ENCODE results near the gene LRRTM1. TPM values are rescaled to one million over a fixed set of nuclear protein-coding genes. Genes with fewer than 3 reads are reported as not detected.

Gene LRRTM1
- total RNA-seq (under 1 TPM in 1 of 5 donors, not detected in 4; 0.37 TPM), polyA plus RNA-seq (under 1 TPM in 1 of 3 donors, not detected in 2; 0.33 TPM)
- long read RNA-seq, donor 1, partial matches to known transcripts = 0 of 2 reads
- long read RNA-seq, donor 1, other reads (novel, unspliced or antisense) = 0 of 2 reads
- long read RNA-seq, donor 2, partial matches to known transcripts = 0 of 3 reads
- long read RNA-seq, donor 2, other reads (novel, unspliced or antisense) = 0 of 3 reads
- long read RNA-seq, donor 3, partial matches to known transcripts = 0 of 1 reads
- long read RNA-seq, donor 3, other reads (novel, unspliced or antisense) = 0 of 1 reads
- long read RNA-seq, donor 4 = 0 reads
- long read RNA-seq, donor 5, partial matches to known transcripts = 0 of 3 reads
- long read RNA-seq, donor 5, other reads (novel, unspliced or antisense) = 0 of 3 reads
- long read RNA-seq, donor 6 = 0 reads
- long read RNA-seq, donor 7, partial matches to known transcripts = 0 of 3 reads
- long read RNA-seq, donor 7, other reads (novel, unspliced or antisense) = 0 of 3 reads
- long read RNA-seq, donor 8, partial matches to known transcripts = 0 of 1 reads
- long read RNA-seq, donor 8, other reads (novel, unspliced or antisense) = 0 of 1 reads
- long read RNA-seq, donor 9 = 0 reads
- long read RNA-seq, donor 10 = 0 reads

- 1 to 2% (median 1%) methylated on average over 30 to 64 of the region's 64 CpGs for WGBS, 5 donors
- peak in 1 of 2 donors; percentile 73 for DNase-seq
- Histone ChIP-seq H3K4me3 (peak within 1 kb of the TSS; percentile 33 to 47 (median 39)), H3K27ac (no peak within 1 kb of the TSS), H3K4me1 (peaks cover 0 to 26% (median 21%) of the 10 kb centered on the region in 4 donors), H3K27me3 (peaks cover 13 to 59% (median 33%) of the 10 kb centered on the region in 3 donors), H3K36me3 (no peaks in the 10 kb centered on the region), H3K9me3 (no peaks in the 10 kb centered on the region)
- intact Hi-C loops (cut with DNase I; ENCODE audit: low total_unique reads) = no loop called here
- TF ChIP-seq POLR2A (IDR thresholded peaks at IDR 0.05) (no peak), CTCF (IDR thresholded peaks at IDR 0.05) (no peak), POLR2AphosphoS5 (IDR thresholded peaks at IDR 0.05) (no peak), EP300 (IDR thresholded peaks at IDR 0.05) (no peak)
These were observed at the start of gene LRRTM1 for GRCh38 chr2:80303909-80304837. Gene LRRTM1 (minus strand): TSS chr2:80304752. CDS start chr2:80303819, 933 bp downstream.

GRCh38 chr2:80351231-80351630, 46.7 kb upstream of the LRRTM1 start:
- intact Hi-C loops (cut with DNase I; ENCODE audit: low total_unique reads) = no loop called here
- TF ChIP-seq POLR2A (IDR thresholded peaks at IDR 0.05) = no peak
- TF ChIP-seq CTCF (IDR thresholded peaks at IDR 0.05) = no peak
- no peak for TF ChIP-seq POLR2AphosphoS5 (IDR thresholded peaks at IDR 0.05)
- TF ChIP-seq EP300 (IDR thresholded peaks at IDR 0.05) = no peak
- H3K27ac ChIP-seq = no peak overlapping the region
- WGBS, 5 donors = 86 to 94% (median 93%) methylated on average over 3 of the region's 3 CpGs
- H3K27me3 ChIP-seq = no peaks in the 10 kb centered on the region
- no peak overlapping the region for H3K4me3 ChIP-seq
- no peaks in the 10 kb centered on the region for H3K4me1 ChIP-seq
- H3K36me3 ChIP-seq = no peaks in the 10 kb centered on the region
- no peaks in the 10 kb centered on the region for H3K9me3 ChIP-seq
- DNase-seq = no peak

- TF ChIP-seq CTCF (IDR thresholded peaks at IDR 0.05) (no peak), POLR2A (IDR thresholded peaks at IDR 0.05) (no peak), POLR2AphosphoS5 (IDR thresholded peaks at IDR 0.05) (no peak), EP300 (IDR thresholded peaks at IDR 0.05) (no peak)
- intact Hi-C loops (cut with DNase I; ENCODE audit: low total_unique reads) = no loop called here
- H3K27ac ChIP-seq = no peak overlapping the region
- H3K27me3 ChIP-seq = no peaks in the 10 kb centered on the region
- no peaks in the 10 kb centered on the region for H3K36me3 ChIP-seq
- DNase-seq = no peak
- no peaks in the 10 kb centered on the region for H3K9me3 ChIP-seq
- H3K4me1 ChIP-seq = no peaks in the 10 kb centered on the region
- H3K4me3 ChIP-seq = no peak overlapping the region
These were observed 44.4 kb upstream of the LRRTM1 start for GRCh38 chr2:80348953-80349352.

GRCh38 chr2:80348078-80348477, 43.5 kb upstream of the LRRTM1 start:
- no peaks in the 10 kb centered on the region for H3K4me1 ChIP-seq
- no peak for TF ChIP-seq EP300 (IDR thresholded peaks at IDR 0.05)
- WGBS, 5 donors = 77 to 94% (median 86%) methylated on average over 1 of the region's 1 CpG
- no peak overlapping the region for H3K4me3 ChIP-seq
- H3K27me3 ChIP-seq = no peaks in the 10 kb centered on the region
- intact Hi-C loops (cut with DNase I; ENCODE audit: low total_unique reads) = no loop called here
- no peaks in the 10 kb centered on the region for H3K9me3 ChIP-seq
- DNase-seq = no peak
- no peak overlapping the region for H3K27ac ChIP-seq
- no peaks in the 10 kb centered on the region for H3K36me3 ChIP-seq
